Fibroblast of lung (primary cell): ENCODE data around the gene TBC1D22A. TPM values are rescaled to one million over a fixed set of nuclear protein-coding genes. Genes with fewer than 3 reads are reported as not detected.

Experiments used
- DNase-seq, 2 donors: peaks; one replicate each; pipeline versions ENCODE4 v3.0.0 to v3.0.0-alpha.2; 2010; ENCODE audit warnings: low read depth in 2 of 2
- H2AFZ ChIP-seq: 2 replicates; pipeline ENCODE4 v1.5.1; 2012; ENCODE audit warnings: low read length, control low read depth, inconsistent platforms
- H3K27ac ChIP-seq: 2 replicates; pipeline ENCODE4 v1.5.1; 2011; ENCODE audit warnings: low read length, control low read depth; ENCODE audit not compliant: insufficient read depth
- H3K27me3 ChIP-seq: 2 replicates; pipeline ENCODE4 v1.5.1; 2011; ENCODE audit warnings: mild to moderate bottlenecking, low read length; ENCODE audit not compliant: control insufficient read depth, insufficient read depth
- H3K36me3 ChIP-seq: 2 replicates; pipeline ENCODE4 v1.5.1; 2011; ENCODE audit warnings: low read length; ENCODE audit not compliant: control insufficient read depth, insufficient read depth
- H3K4me1 ChIP-seq: 2 replicates; pipeline ENCODE4 v1.5.1; 2011; ENCODE audit warnings: low read length; ENCODE audit not compliant: control insufficient read depth, insufficient read depth; ENCODE audit errors: extremely low read depth
- H3K4me2 ChIP-seq: 2 replicates; pipeline ENCODE4 v1.5.1; 2011; ENCODE audit warnings: low read length, control low read depth; ENCODE audit not compliant: insufficient read depth; ENCODE audit errors: extremely low read depth
- H3K4me3 ChIP-seq, 4 experiments: fragments of 200-600 bp in 1 of 4; sonication (generic) in 1 of 4; replicated peaks in 1 of 4; 2 replicates each; pipeline ENCODE4 v1.5.1; 2011 to 2016; ENCODE audit warnings: low read length in 4 of 4, low read depth in 3 of 4, mild to moderate bottlenecking in 3 of 4, control low read depth in 2 of 4, inconsistent platforms in 1 of 4, mixed read lengths in 1 of 4; ENCODE audit not compliant: insufficient read depth in 1 of 4; ENCODE audit errors: control extremely low read depth in 1 of 4
- H3K79me2 ChIP-seq: 2 replicates; pipeline ENCODE4 v1.5.1; 2012; ENCODE audit warnings: mild to moderate bottlenecking, low read length, inconsistent platforms; ENCODE audit not compliant: control insufficient read depth, insufficient read depth
- H3K9ac ChIP-seq: 2 replicates; pipeline ENCODE4 v1.5.1; 2011; ENCODE audit warnings: mild to moderate bottlenecking, low read length, control low read depth; ENCODE audit not compliant: insufficient read depth
- H3K9me3 ChIP-seq: 2 replicates; pipeline ENCODE4 v1.5.1; 2012; ENCODE audit warnings: low read depth, low read length; ENCODE audit not compliant: control insufficient read depth, insufficient read depth
- H4K20me1 ChIP-seq: 2 replicates; pipeline ENCODE4 v1.5.1; 2011; ENCODE audit warnings: low read length; ENCODE audit not compliant: control insufficient read depth, insufficient read depth; ENCODE audit errors: extremely low read depth
- CTCF ChIP-seq, 2 donors: IDR thresholded peaks in 1 of 2; conservative IDR thresholded peaks in 1 of 2; 1 replicate in 1 of 2; 2 replicates in 1 of 2; pipeline ENCODE4 v1.5.1; 2011 to 2012; ENCODE audit warnings: low read length in 2 of 2, control low read depth in 1 of 2, inconsistent platforms in 1 of 2, low read depth in 1 of 2, mild to moderate bottlenecking in 1 of 2
- EZH2 ChIP-seq: IDR thresholded peaks from 2 replicates; pipeline ENCODE4 v1.5.1; 2012; ENCODE audit warnings: low read length, control low read depth, mild to moderate bottlenecking; ENCODE audit errors: missing control alignments
- polyA plus RNA-seq, 2 donors: library from polyadenylated mRNA; depleted of rRNA in 1 of 2; stranded (reverse) in 1 of 2; unstranded in 1 of 2; fragments of >200 nt; gene quantifications; 2 replicates each; pipeline ENCODE4 v1.2.1, GENCODE V29; 2011 to 2012; ENCODE audit warnings: missing spikeins in 1 of 2
- total RNA-seq: library from RNA; depleted of rRNA; stranded (reverse); fragments of >200 nt; gene quantifications from 2 replicates; pipeline ENCODE4 v1.2.1, GENCODE V29; 2014

The TBC1D22A gene
- total and polyA plus RNA-seq, 2 donors (not counting 1 experiment from before 2014, with no cell fraction given), result 11.6 to 17.6 TPM

- Histone ChIP-seq H3K9me3 (no peaks in the 10 kb centered on the region), H3K4me2 (no peak overlapping the region), H3K79me2 (no peaks in the 10 kb centered on the region), H4K20me1 (no peaks in the 10 kb centered on the region), H3K27me3 (no peaks in the 10 kb centered on the region), H3K4me3 (no peak overlapping the region), H3K4me1 (no peaks in the 10 kb centered on the region), H3K36me3 (no peaks in the 10 kb centered on the region), H3K27ac (no peak overlapping the region), H2AFZ (no peak overlapping the region), H3K9ac (no peak overlapping the region)
- TF ChIP-seq CTCF (conservative IDR thresholded peaks at IDR 0.05 in 1 of 2, IDR thresholded peaks at IDR 0.05 in 1 of 2; ENCODE audit: low read depth in 1 of 2, low read length in 2 of 2), result no peak
- TF ChIP-seq EZH2, result no peak
- DNase-seq, result peak; percentile 27 to 52
These were observed 208.8 kb downstream of the TBC1D22A start for GRCh38 chr22:46971099-46971763.

GRCh38 chr22:46971764-46972125 is 209.3 kb downstream of the TBC1D22A start:
- Histone ChIP-seq H3K79me2 (no peaks in the 10 kb centered on the region), H3K9me3 (no peaks in the 10 kb centered on the region), H3K36me3 (no peaks in the 10 kb centered on the region), H3K27ac (no peak overlapping the region), H3K4me2 (no peak overlapping the region), H3K4me1 (no peaks in the 10 kb centered on the region), H3K9ac (no peak overlapping the region), H2AFZ (no peak overlapping the region), H3K27me3 (no peaks in the 10 kb centered on the region), H4K20me1 (no peaks in the 10 kb centered on the region), H3K4me3 (no peak overlapping the region)
- no peak for TF ChIP-seq EZH2
- TF ChIP-seq CTCF (conservative IDR thresholded peaks at IDR 0.05 in 1 of 2, IDR thresholded peaks at IDR 0.05 in 1 of 2; ENCODE audit: low read depth in 1 of 2, low read length in 2 of 2), result no peak
- no peak for DNase-seq

GRCh38 chr22:46972256-46972655 is 209.8 kb downstream of the TBC1D22A start:
- no peak for DNase-seq
- no peaks in the 10 kb centered on the region for H3K79me2 ChIP-seq
- no peak overlapping the region for H3K4me3 ChIP-seq
- no peaks in the 10 kb centered on the region for H4K20me1 ChIP-seq
- no peak overlapping the region for H3K27ac ChIP-seq
- no peaks in the 10 kb centered on the region for H3K4me1 ChIP-seq
- no peaks in the 10 kb centered on the region for H3K27me3 ChIP-seq
- TF ChIP-seq EZH2, result no peak
- TF ChIP-seq CTCF (conservative IDR thresholded peaks at IDR 0.05 in 1 of 2, IDR thresholded peaks at IDR 0.05 in 1 of 2; ENCODE audit: low read depth in 1 of 2, low read length in 2 of 2), result no peak
- H3K9ac ChIP-seq, result no peak overlapping the region
- no peak overlapping the region for H2AFZ ChIP-seq
- no peaks in the 10 kb centered on the region for H3K9me3 ChIP-seq
- no peaks in the 10 kb centered on the region for H3K36me3 ChIP-seq
- H3K4me2 ChIP-seq, result no peak overlapping the region
